ENCODE measurements around the gene ING5.

ING5 gene

GRCh38 chr2:241690202-241690717 is 11.6 kb upstream of the ING5 start:
- Histone ChIP-seq H3K9me2 (replicated peaks; ENCODE audit: control insufficient read depth, low read length) (no peaks in the 10 kb centered on the region), H3K4me3 (ENCODE audit: low read length) (no peak overlapping the region), H3K4me2 (ENCODE audit: low read length) (0 out of 2 replicates have a peak overlapping the region, but pooled peaks have one; percentile 11), H3K27ac (ENCODE audit: low read depth, low read length) (no peak overlapping the region), H4K20me1 (ENCODE audit: control insufficient read depth, insufficient read depth, low read depth, low read length) (peaks cover 3% of the 10 kb centered on the region; the same call in 1 of the 2 replicates), H3F3A (ENCODE audit: control insufficient read depth, insufficient read depth) (peaks cover 2% of the 10 kb centered on the region; the same call in 1 of the 2 replicates), H3K27me3 (ENCODE audit: control insufficient read depth, low read length) (no peaks in the 10 kb centered on the region), H3K79me2 (ENCODE audit: control insufficient read depth, low read length) (peaks cover 65% of the 10 kb centered on the region), H3K36me3 (ENCODE audit: control insufficient read depth, low read length) (peaks cover 78% of the 10 kb centered on the region), H3K9me3 (ENCODE audit: control insufficient read depth, insufficient read depth, low read length) (no peaks in the 10 kb centered on the region), H3K4me1 (ENCODE audit: control insufficient read depth, low read length) (peaks cover 21% of the 10 kb centered on the region)
- TF ChIP-seq CTCF (IDR thresholded peaks at IDR 0.05; ENCODE audit: low read depth, low read length, poor library complexity, severe bottlenecking) (no peak), EZH2phosphoT487 (IDR thresholded peaks at IDR 0.05; ENCODE audit: borderline replicate concordance, low read length) (no peak)

- Histone ChIP-seq H3K4me2 (ENCODE audit: low read length) (no peak overlapping the region), H3K79me2 (ENCODE audit: control insufficient read depth, low read length) (peaks cover 46% of the 10 kb centered on the region), H4K20me1 (ENCODE audit: control insufficient read depth, insufficient read depth, low read depth, low read length) (peaks cover 3% of the 10 kb centered on the region; the same call in 1 of the 2 replicates), H3F3A (ENCODE audit: control insufficient read depth, insufficient read depth) (peaks cover 7% of the 10 kb centered on the region), H3K36me3 (ENCODE audit: control insufficient read depth, low read length) (peaks cover 72% of the 10 kb centered on the region), H3K4me3 (ENCODE audit: low read length) (no peak overlapping the region), H3K27ac (ENCODE audit: low read depth, low read length) (no peak overlapping the region), H3K4me1 (ENCODE audit: control insufficient read depth, low read length) (peaks cover 16% of the 10 kb centered on the region), H3K27me3 (ENCODE audit: control insufficient read depth, low read length) (no peaks in the 10 kb centered on the region), H3K9me3 (ENCODE audit: control insufficient read depth, insufficient read depth, low read length) (no peaks in the 10 kb centered on the region), H3K9me2 (replicated peaks; ENCODE audit: control insufficient read depth, low read length) (no peaks in the 10 kb centered on the region)
- TF ChIP-seq EZH2phosphoT487 (IDR thresholded peaks at IDR 0.05; ENCODE audit: borderline replicate concordance, low read length) (no peak), CTCF (IDR thresholded peaks at IDR 0.05; ENCODE audit: low read depth, low read length, poor library complexity, severe bottlenecking) (no peak)
These were observed 9.4 kb upstream of the ING5 start for GRCh38 chr2:241692448-241692847.

GRCh38 chr2:241695651-241696050 is 6.2 kb upstream of the ING5 start:
- Histone ChIP-seq H3F3A (ENCODE audit: control insufficient read depth, insufficient read depth) (peaks cover 27% of the 10 kb centered on the region), H3K4me2 (ENCODE audit: low read length) (no peak overlapping the region), H3K4me1 (ENCODE audit: control insufficient read depth, low read length) (peaks cover 9% of the 10 kb centered on the region), H3K27ac (ENCODE audit: low read depth, low read length) (no peak overlapping the region), H3K9me2 (replicated peaks; ENCODE audit: control insufficient read depth, low read length) (no peaks in the 10 kb centered on the region), H4K20me1 (ENCODE audit: control insufficient read depth, insufficient read depth, low read depth, low read length) (no peaks in the 10 kb centered on the region), H3K4me3 (ENCODE audit: low read length) (no peak overlapping the region), H3K9me3 (ENCODE audit: control insufficient read depth, insufficient read depth, low read length) (no peaks in the 10 kb centered on the region), H3K36me3 (ENCODE audit: control insufficient read depth, low read length) (peaks cover 47% of the 10 kb centered on the region), H3K27me3 (ENCODE audit: control insufficient read depth, low read length) (no peaks in the 10 kb centered on the region), H3K79me2 (ENCODE audit: control insufficient read depth, low read length) (peaks cover 18% of the 10 kb centered on the region)
- TF ChIP-seq CTCF (IDR thresholded peaks at IDR 0.05; ENCODE audit: low read depth, low read length, poor library complexity, severe bottlenecking) = no peak
- TF ChIP-seq EZH2phosphoT487 (IDR thresholded peaks at IDR 0.05; ENCODE audit: borderline replicate concordance, low read length) = no peak
